Glomerular visceral epithelial cell (primary cell): ENCODE data around the gene SH3TC1.

ENCODE experiments used
- DNase-seq: peaks from one replicate; pipeline ENCODE4 v3.0.0-alpha.2; 2016; ENCODE audit errors: extremely low spot score

The SH3TC1 gene

DNA sequence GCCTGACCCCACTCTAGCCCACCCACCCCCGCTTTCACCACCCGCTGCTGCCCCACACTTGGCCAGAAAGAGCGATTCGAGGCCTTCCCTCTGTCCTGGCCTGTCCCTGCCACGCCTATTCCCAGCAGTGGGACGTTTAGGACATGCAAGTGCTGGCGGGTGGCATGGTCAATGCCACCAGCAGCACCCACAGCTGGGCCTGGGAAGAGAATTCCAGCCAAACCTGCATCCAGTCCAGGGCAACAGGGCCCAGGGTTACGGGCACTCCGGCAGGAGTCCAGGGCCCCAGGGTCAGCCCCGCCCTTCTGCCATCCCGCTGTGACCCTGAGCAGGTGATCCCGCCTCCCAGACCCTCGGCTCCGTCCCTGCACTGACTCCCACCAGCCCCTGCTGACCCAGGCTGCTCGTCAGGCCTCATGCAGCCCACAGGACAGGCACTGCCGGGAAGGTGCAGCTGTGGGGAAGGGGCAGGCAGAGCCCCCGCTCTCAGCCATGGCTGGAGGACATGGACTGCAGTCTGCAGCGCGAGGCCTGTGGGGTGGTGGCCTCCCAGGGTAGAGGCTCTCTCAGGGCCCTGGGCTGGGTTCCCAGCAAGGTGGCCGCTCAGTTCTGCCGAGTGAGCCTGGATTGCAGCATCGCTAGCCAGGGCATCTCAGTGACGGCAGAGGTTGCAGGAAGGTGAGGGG is 63.7 kb downstream of the SH3TC1 start:
- DNase-seq, result no peak

DNA sequence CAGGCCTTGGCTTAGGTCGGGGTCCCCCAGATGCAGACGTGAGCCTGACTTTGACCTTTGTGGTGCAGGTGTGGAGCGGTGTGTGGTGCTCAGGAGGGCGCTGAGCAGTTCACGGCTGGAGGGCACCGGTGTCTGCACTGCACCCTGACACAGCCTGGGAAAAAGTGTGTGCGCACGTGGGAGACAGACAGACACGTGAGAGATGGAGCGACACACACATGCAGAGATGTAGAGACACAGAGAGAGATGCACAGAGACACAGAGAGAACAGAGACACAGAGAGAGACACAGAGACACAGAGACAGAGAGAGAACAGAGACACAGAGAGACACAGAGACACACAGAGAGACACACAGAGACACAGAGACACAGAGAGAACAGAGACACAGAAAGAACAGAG is 64.3 kb downstream of the SH3TC1 start:
- DNase-seq, result no peak

DNA sequence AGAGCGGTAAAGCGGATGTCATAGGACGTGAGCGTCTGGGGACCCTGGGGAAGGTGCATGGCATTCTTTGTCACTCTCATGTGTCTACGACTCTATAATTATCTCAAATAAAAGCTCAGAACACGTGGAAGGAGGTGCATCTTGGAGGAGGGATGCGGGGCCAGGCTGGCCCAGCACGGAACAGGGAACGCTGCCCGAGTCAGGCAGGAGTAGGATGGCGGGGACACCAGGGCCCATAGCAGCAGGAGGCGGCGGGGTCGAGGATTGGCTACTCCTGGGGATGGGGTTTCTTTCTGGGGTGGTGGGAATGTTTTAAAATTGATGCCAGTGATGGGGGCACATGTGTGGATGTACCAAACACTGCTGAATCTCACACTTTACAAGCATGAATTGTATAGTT is 65.0 kb downstream of the SH3TC1 start:
- DNase-seq, result no peak

DNA sequence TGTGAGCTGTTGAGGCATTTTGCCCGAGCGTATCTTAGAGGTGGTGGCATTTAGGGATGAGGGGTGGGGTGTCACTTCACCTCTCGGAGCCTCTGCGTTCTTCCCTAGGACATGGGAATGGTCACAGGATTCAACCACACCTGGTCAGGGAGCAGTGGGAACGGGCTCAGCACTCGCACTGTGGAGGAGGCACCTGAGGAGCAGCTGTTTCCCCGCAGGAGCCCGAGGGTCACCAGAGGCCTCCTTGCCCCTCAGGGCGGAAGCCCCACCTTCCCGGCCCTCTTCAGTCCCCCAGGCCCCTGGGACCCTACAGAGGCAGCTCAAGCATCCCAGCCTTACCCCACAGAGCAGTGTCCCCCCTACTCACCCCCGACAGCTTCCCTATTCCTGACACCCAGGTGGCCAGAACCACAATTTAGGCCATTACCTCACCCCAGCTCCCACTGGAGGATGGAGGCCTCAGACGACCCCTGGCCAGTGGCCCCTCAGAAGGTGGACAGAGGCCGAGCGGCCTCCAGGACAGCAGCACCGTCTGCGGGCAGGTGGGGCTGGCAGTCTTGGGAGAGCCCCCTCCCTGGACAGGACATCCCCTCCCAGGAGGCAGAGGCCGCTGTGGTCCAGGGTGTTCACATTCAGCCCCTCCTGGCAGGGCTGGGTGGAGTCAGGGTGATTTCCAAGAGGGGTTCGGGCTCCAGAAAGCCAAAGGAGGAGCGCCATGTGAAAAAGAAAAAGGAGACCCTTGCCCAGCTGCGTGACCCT is 66.3 kb downstream of the SH3TC1 start:
- DNase-seq, result no peak

DNA sequence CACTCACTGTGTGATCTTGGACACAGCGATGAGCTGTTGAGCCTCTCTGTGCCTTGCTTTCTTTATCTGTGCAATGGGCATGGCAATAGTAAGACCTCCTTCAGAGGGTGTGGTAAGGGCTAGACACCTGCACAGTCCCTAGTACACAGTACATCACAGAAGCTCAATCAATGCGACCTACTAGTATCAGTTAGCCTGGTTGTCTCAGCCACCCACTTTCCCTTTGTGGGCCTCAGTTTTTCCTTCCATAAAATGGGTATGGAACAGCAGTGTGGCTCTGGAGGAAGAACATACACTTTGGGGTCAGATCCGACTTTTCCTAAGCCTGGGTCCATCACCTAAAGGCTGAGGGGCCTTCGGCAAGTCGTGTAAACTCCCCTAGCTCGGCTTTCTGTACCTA is 67.0 kb downstream of the SH3TC1 start:
- no peak for DNase-seq

- DNase-seq, result no peak
Measured at GRCh38 chr4:8266508-8266907, 67.4 kb downstream of the SH3TC1 start.

DNA sequence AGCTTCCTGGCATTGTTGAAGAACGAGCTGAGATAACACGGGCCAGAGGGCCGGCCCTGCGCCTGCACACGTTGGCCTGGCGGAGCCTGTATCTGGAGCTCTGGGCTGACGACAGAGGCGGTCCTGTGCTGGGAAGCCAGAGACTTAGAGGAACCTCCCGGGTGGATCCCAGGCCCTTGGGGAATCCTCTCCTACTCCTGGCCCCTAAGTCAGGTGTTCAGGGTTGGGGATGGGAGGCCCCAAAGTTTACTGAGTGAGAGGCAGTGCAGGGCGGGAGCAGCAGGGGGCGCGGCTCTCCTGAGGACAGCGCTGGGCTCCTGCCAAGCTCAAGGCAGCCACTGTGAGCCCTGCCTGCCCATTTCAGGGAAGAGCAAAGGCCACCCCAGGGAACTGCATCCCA is 68.0 kb downstream of the SH3TC1 start:
- peak; percentile 68 for DNase-seq

- DNase-seq, result no peak
Measured at GRCh38 chr4:8268211-8268610, 69.1 kb downstream of the SH3TC1 start.

DNA sequence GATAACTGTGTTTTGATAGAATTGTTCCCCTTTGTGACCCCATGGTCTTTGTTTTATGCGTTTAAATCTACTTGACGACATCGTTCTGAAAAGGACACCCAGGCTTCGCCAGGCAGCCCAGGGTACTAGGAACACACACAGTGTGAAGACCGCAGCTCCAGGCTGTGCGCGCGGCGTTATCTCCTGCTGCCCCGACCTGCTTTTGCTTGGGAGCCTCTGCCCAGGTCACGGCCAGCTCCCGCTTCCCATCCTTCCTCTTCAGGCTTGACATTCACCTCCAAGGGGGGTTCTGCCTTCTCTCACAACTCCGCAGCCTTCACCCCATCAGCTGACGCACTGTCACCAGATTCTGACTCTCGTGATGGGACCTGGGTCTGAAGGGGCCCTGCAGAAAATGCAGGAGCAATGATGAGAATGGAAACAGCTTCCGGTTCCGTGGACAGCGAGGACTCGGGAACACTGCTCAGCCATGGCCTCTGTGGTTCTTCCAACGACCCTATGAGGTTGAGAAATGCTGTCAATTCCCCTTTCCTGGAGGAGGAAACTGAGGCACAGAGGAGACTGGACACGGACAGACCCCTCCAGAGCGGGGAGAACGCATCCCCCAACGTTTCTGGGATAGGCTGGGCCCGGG is 69.9 kb downstream of the SH3TC1 start:
- no peak for DNase-seq

DNA sequence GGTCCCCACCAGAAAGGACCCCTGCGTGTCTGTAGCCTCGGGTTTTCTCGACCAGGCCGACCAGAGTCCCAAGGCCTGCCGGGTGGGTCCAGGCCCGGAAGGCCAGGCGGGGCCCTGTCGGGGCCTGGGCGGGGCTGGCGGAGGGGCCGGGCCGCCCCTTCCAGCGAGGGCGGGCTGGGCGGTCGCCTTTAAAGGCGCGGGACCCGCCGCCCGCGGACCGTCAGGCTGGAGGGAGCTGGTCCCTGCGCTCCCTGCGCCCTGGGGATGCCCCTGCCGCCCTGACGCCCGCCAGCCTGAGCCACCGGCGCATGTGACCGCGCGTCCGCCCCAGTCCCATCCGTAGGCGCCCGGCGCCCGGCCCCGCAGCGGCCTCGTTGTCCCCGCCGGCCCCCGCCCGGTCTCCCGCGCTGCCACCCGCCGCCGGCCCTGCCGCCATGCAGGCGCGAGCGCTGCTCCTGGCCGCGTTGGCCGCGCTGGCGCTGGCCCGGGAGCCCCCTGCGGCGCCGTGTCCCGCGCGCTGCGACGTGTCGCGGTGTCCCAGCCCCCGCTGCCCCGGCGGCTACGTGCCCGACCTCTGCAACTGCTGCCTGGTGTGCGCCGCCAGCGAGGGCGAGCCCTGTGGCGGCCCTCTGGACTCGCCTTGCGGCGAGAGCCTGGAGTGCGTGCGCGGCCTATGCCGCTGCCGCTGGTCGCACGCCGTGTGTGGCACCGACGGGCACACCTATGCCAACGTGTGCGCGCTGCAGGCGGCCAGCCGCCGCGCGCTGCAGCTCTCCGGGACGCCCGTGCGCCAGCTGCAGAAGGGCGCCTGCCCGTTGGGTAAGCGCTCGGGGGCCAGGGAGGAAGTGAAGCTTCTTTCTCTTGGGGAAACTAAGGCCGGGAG is 70.7 kb downstream of the SH3TC1 start, which contains the start of gene HTRA3:
Gene HTRA3, plus strand, starts transcription at position 220 of the 883 bp plus-strand sequence. Its CDS starts 215 bp downstream, at position 435.
- DNase-seq, result no peak

- no peak for DNase-seq
Measured at GRCh38 chr4:8270418-8270771, 71.3 kb downstream of the SH3TC1 start.

GRCh38 chr4:8270912-8271815 is 72.1 kb downstream of the SH3TC1 start:
- DNase-seq, result no peak

- no peak for DNase-seq
Measured at GRCh38 chr4:8271821-8272220, 72.7 kb downstream of the SH3TC1 start.

GRCh38 chr4:8272472-8273428 is 73.7 kb downstream of the SH3TC1 start:
- no peak for DNase-seq

- DNase-seq, result no peak
Measured at GRCh38 chr4:8273450-8273849, 74.4 kb downstream of the SH3TC1 start.

DNA sequence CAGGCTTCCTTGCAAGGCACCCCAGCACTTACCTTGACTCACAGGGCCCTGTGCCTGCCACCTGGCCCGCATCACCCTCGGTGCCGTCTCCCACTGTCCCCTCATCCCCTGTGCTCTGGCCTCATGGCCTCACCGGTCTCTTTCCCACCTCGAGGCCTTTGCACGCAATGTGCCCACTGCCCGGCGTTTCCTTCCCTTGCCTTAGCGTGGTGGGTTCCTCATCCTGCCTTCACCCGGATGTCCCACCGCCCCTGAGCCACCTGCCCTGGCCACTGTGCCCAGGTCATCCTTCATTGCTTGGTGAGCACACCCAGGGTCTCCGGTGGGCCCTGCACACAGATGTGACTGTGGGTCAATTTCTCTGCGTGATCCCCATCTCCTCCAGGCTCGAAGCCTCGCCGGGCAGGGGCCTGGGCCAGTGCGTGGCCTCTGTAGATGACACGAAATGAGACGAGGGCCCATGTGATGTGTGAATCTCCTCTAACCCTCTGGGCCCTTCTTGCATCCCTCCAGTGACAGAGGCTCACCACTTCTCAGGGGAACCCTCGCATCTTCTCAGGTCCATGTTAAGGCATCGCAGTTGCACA is 75.1 kb downstream of the SH3TC1 start:
- DNase-seq, result no peak

- DNase-seq, result peak; percentile 24
Measured at GRCh38 chr4:8274765-8275547, 75.9 kb downstream of the SH3TC1 start.

- no peak for DNase-seq
Measured at GRCh38 chr4:8275548-8275910, 76.4 kb downstream of the SH3TC1 start.
